Measurements from ENCODE around the gene PLXNA4. TPM values are rescaled to one million over a fixed set of nuclear protein-coding genes. Genes with fewer than 3 reads are reported as not detected.

PLXNA4 gene
- total RNA-seq, 2 donors from 2014 or later, result 0.41 to 2.8 TPM

DNA sequence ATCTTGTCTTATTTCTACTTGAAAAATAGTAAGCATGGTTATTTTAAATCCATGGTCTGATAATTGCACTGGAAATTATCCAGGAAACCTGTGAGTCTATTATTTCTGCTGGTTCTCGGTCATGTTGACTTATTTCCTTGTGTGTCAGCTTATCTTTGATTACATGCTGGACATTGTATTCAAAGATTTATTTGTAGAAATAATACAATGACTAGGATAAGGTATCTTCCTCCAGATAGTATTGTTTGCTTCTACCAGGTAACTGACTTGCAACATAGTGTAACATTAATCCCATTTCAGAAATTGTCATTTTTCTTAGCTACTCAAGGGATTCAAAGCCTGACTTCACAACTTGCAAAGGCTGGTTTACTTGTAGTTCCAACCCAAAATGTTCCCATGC is 33.4 kb downstream of the PLXNA4 start:
- WGBS, result 17% methylated on average over 1 of the region's 1 CpG
- Histone ChIP-seq H3K4me3 (no peak overlapping the region), H3K4me1 (replicated peaks) (no peaks in the 10 kb centered on the region), H3K36me3 (no peaks in the 10 kb centered on the region), H3K27ac (no peak overlapping the region), H3K9me3 (no peaks in the 10 kb centered on the region), H3K27me3 (replicated peaks; ENCODE audit: insufficient read depth) (no peaks in the 10 kb centered on the region)
- no peak for TF ChIP-seq POLR2AphosphoS5 (IDR thresholded peaks at IDR 0.05)
- TF ChIP-seq, protein P1, sequence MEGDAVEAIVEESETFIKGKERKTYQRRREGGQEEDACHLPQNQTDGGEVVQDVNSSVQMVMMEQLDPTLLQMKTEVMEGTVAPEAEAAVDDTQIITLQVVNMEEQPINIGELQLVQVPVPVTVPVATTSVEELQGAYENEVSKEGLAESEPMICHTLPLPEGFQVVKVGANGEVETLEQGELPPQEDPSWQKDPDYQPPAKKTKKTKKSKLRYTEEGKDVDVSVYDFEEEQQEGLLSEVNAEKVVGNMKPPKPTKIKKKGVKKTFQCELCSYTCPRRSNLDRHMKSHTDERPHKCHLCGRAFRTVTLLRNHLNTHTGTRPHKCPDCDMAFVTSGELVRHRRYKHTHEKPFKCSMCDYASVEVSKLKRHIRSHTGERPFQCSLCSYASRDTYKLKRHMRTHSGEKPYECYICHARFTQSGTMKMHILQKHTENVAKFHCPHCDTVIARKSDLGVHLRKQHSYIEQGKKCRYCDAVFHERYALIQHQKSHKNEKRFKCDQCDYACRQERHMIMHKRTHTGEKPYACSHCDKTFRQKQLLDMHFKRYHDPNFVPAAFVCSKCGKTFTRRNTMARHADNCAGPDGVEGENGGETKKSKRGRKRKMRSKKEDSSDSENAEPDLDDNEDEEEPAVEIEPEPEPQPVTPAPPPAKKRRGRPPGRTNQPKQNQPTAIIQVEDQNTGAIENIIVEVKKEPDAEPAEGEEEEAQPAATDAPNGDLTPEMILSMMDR (IDR thresholded peaks at IDR 0.05), result no peak
- no peak for TF ChIP-seq POLR2A (IDR thresholded peaks at IDR 0.05)
- intact Hi-C loops (cut with DNase I), result no loop called here
- DNase-seq (ENCODE audit: low spot score), result no peak

DNA sequence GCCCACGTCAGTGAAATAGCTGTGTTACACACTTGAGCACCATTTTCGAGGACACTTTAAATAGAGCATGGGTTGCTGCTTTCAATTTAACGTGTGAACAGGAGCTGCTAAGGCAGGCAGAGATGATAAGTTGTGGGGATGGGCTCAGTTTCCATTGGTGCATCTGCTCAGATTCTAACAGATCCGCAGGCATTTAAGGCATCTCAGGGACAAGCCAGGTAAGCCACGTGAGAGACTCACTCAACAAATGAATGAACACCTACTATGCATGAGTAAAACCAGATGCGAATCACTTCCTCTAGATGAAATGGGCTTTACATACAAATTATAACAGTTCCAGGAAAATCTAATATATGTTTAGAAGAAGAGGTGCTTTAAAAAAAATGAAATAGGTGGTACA is 34.6 kb downstream of the PLXNA4 start:
- Histone ChIP-seq H3K9me3 (no peaks in the 10 kb centered on the region), H3K4me3 (no peak overlapping the region), H3K4me1 (replicated peaks) (no peaks in the 10 kb centered on the region), H3K36me3 (no peaks in the 10 kb centered on the region), H3K27ac (no peak overlapping the region), H3K27me3 (replicated peaks; ENCODE audit: insufficient read depth) (no peaks in the 10 kb centered on the region)
- WGBS, result 49% methylated on average over 6 of the region's 6 CpGs
- TF ChIP-seq POLR2AphosphoS5 (IDR thresholded peaks at IDR 0.05) (no peak), POLR2A (IDR thresholded peaks at IDR 0.05) (no peak)
- TF ChIP-seq, protein P1 (IDR thresholded peaks at IDR 0.05), result no peak
- no peak for DNase-seq (ENCODE audit: low spot score)
- intact Hi-C loops (cut with DNase I), result no loop called here

DNA sequence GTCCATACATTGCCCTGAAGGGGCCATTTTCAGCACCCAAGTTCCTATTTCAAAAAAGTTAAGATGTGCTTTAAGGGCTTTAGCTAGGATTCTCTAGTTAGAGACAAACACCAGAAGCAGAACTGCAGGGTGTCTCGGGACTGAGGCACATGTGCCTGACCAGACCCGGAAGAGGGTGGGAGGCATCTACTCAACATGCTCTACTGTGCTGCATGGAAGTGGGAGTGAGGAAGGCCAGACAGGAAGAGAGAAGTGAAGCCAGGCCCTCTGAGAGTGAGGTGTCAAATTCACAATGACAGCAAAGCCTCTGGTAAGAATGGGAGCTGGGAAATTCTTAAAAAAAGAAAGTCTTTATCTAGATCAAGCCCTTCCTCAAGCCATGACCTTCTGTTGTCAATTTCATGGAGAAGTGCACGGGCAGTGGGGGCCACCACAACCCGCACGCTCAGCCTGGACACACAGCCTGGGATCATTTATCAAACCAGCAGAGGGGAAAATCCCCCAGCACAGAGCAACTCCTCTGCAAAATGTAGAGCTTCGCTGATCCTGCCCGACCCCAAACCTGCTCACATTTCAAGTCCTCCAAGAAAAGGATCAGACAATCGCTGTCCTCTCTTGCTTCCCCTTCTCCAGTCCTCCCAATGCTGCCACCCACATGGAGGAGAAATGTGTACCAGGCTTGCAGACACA is 38.7 kb downstream of the PLXNA4 start:
- intact Hi-C loops (cut with DNase I), result no loop called here
- TF ChIP-seq POLR2AphosphoS5 (IDR thresholded peaks at IDR 0.05) (no peak), POLR2A (IDR thresholded peaks at IDR 0.05) (no peak)
- TF ChIP-seq, protein P1 (IDR thresholded peaks at IDR 0.05), result no peak
- H3K4me1 ChIP-seq (replicated peaks), result no peaks in the 10 kb centered on the region
- DNase-seq (ENCODE audit: low spot score), result no peak
- WGBS, result 74% methylated on average over 8 of the region's 8 CpGs
- no peaks in the 10 kb centered on the region for H3K36me3 ChIP-seq
- no peak overlapping the region for H3K4me3 ChIP-seq
- H3K27ac ChIP-seq, result no peak overlapping the region
- H3K27me3 ChIP-seq (replicated peaks; ENCODE audit: insufficient read depth), result no peaks in the 10 kb centered on the region
- no peaks in the 10 kb centered on the region for H3K9me3 ChIP-seq

DNA sequence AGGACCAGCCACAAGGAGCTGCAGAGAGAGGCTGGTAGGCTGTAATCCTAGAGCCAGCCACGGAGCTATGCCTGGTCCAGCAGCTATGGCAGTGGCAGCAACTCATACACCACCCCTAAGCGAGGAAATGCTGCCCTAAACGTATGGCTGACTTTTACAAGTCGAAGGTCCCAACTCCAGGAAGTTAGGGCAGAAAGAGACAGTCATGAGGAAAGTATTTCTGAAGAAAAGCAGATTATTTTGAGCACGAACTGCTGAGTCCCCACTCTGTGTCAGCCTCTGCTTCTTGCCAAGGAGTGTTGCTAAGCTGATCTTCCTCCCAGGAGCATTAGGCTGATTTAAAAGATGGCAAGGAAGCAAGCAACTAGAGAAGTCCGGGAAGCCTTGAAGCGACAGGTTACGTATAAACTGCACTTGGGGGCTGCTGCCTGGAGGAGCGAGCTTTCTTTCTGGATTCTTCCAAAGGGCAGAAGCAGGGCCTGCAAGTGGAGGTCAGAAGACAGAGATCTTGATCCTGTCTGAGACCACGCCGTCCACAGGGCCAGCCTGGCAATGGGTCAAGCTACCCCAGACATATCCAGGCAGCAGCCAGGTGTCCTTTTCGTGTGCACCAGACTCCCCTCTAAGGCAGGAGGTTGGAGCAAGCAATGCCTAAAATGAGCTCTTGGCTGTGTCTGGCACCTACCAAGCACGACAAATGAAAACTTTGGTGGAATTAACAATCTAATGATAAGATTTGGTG is 39.4 kb downstream of the PLXNA4 start:
- WGBS, result 89% methylated on average over 13 of the region's 13 CpGs
- intact Hi-C loops (cut with DNase I), result no loop called here
- Histone ChIP-seq H3K4me3 (no peak overlapping the region), H3K27ac (no peak overlapping the region), H3K27me3 (replicated peaks; ENCODE audit: insufficient read depth) (no peaks in the 10 kb centered on the region), H3K36me3 (no peaks in the 10 kb centered on the region), H3K4me1 (replicated peaks) (no peaks in the 10 kb centered on the region), H3K9me3 (no peaks in the 10 kb centered on the region)
- TF ChIP-seq POLR2AphosphoS5 (IDR thresholded peaks at IDR 0.05), result no peak
- DNase-seq (ENCODE audit: low spot score), result no peak

DNA sequence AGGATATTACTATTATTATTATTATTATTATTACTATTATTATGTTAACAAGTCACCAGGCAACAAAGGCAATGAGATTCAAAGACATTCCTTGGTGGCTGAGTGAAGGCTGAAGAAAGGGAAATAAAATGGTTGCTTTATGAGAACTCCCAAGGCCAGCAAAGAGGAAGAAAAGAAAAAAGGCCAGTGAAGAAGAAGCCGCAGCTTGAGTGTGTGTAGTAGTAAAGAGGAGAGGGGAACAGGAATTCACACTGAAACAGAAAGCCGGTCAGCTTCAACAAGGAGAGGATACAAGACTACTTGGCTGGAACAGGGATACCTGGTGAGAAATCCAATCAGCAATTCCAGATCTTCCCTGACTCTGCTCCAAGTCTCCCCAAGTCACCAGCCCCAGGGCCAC is 42.4 kb downstream of the PLXNA4 start:
- Histone ChIP-seq H3K36me3 (no peaks in the 10 kb centered on the region), H3K27me3 (replicated peaks; ENCODE audit: insufficient read depth) (no peaks in the 10 kb centered on the region), H3K4me3 (no peak overlapping the region), H3K4me1 (replicated peaks) (no peaks in the 10 kb centered on the region), H3K27ac (no peak overlapping the region), H3K9me3 (no peaks in the 10 kb centered on the region)
- DNase-seq (ENCODE audit: low spot score), result no peak
- intact Hi-C loops (cut with DNase I), result no loop called here
- WGBS, result 69% methylated on average over 2 of the region's 2 CpGs
- TF ChIP-seq POLR2A (IDR thresholded peaks at IDR 0.05) (no peak), POLR2AphosphoS5 (IDR thresholded peaks at IDR 0.05) (no peak)
- TF ChIP-seq, protein P1 (IDR thresholded peaks at IDR 0.05), result no peak

Data from prostate gland (tissue), 2 donors.